IPS-18c (cell line): ENCODE data around the gene SNX9.

Source experiments
- H3K4me3 ChIP-seq: 2 replicates; pipeline ENCODE4 v1.7.0; 2013; ENCODE audit warnings: low read depth, mild to moderate bottlenecking, low read length, moderate library complexity; ENCODE audit not compliant: insufficient read depth
- H3K9me3 ChIP-seq: one replicate; pipeline ENCODE4 v1.6.1; 2013; ENCODE audit warnings: mild to moderate bottlenecking, low read length, moderate library complexity; ENCODE audit not compliant: control insufficient read depth, insufficient read depth

Gene SNX9

DNA sequence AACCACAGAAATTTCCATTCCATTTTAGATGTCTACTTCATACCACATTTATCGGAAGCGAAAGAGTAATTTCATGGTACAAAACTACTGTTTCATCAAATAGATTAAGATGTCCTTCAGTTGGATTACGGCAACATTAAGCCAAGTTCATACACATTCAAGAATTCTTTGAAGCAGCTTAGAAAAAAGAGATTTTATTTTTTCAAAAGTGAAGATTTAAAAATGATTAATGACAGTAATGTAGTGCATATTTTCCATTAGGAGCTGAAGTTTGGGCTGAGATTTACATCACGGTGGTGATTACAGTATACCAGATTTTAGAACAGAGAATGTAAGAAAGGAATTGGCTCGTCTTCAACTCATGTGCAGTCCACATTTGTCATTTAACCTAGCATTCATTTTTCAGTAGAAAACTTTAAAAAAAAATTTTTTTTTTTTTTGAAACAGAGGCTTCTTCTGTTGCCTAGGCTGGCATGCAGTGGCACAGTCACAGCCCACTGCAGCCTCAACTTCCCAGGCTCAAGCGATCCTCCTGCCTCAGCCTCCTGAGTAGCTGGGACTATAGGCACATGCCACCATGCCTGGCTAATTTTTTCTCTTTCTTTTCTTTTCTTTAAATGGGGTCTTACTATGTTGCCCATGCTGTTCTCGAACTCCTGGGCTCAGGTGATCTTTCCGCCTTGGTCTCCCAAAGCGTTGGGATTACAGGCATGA is 160.5 kb downstream of the SNX9 start:
- H3K4me3 ChIP-seq: no peak overlapping the region
- peaks cover 3% of the 10 kb centered on the region for H3K9me3 ChIP-seq

DNA sequence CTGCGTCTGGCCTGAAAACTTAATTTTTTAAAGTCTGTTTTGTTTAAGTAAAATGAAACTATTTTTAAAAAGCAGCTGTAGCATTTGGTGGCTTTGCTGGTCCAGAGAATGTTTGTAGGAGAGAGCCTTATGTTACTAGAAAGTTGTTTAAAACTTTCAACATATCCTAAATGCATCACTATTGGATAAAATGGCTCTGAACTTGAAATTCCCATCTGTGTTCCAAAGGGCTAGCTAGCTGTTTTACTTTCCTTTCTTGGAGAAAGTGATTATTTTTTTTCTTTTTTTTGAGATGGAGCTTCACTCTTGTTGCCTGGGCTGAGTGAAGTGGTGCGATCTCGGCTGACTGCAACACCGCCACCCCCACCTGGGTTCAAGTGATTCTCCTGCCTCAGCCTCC is 161.1 kb downstream of the SNX9 start:
- Histone ChIP-seq H3K4me3 (no peak overlapping the region), H3K9me3 (peaks cover 3% of the 10 kb centered on the region)

DNA sequence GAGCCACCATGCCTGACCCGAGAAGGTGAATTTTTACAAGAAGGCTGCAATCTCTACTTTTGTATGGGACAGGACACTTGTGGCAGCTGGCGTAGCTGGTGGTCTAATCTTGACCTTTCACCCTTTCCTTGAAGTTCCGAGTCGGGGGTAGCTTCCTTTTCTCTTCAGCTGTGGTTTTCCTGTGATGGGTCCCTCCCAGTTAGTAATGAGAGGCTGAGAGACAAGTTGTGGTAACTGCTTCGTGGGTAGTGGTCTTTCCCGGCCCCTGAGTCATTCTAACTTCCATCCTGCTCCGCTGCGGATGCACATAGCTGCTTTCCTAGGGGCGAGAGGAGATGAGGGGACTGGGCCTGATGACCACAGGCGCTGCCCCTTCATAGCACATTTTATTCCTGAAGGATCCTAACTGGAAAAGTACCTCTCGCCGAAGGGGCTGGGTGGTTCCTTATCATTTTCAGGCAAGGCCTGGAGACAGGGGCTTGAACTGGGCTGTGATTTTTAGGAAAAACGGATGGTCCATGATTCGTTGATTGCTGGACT is 161.7 kb downstream of the SNX9 start:
- Histone ChIP-seq H3K4me3 (no peak overlapping the region; the same call in 1 of the 2 replicates), H3K9me3 (peaks cover 3% of the 10 kb centered on the region)

DNA sequence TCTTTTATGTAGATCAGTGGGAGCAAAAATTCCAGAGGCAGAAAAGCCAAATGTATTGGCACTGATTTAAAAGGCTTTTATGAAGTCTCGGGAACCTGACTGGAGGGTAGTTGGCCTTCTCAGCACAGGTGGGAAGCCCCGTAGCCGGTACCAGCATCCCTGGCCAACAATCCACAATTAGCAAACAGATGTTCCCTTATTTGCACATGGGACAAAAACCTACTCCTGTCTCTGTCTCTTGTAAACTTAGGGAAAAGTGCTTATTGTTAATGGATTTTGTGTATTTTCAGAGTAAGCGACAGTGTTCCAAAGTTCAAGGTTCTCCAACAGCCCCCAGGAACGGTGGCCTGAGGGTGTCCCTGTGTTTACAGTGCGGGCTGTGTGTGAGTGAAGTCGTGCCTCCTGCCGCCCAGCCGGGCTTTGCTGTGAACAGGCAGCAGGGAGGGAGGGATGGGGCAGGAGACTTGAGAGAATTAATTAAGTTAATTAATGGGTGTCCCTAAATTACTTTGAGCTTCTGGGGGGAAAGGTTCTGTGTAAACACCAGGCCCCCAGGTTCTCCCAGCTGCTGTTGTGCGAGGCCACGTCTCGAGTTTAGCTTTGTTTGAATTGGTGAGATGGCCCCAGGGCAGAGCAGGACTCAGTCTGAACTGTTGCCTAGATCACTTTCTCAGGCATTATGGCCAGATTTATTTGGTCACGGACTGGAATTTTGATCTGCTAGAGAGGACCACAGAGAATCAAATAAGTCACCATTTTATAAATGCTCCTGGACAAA is 162.5 kb downstream of the SNX9 start:
- Histone ChIP-seq H3K4me3 (no peak overlapping the region), H3K9me3 (peaks cover 3% of the 10 kb centered on the region)

DNA sequence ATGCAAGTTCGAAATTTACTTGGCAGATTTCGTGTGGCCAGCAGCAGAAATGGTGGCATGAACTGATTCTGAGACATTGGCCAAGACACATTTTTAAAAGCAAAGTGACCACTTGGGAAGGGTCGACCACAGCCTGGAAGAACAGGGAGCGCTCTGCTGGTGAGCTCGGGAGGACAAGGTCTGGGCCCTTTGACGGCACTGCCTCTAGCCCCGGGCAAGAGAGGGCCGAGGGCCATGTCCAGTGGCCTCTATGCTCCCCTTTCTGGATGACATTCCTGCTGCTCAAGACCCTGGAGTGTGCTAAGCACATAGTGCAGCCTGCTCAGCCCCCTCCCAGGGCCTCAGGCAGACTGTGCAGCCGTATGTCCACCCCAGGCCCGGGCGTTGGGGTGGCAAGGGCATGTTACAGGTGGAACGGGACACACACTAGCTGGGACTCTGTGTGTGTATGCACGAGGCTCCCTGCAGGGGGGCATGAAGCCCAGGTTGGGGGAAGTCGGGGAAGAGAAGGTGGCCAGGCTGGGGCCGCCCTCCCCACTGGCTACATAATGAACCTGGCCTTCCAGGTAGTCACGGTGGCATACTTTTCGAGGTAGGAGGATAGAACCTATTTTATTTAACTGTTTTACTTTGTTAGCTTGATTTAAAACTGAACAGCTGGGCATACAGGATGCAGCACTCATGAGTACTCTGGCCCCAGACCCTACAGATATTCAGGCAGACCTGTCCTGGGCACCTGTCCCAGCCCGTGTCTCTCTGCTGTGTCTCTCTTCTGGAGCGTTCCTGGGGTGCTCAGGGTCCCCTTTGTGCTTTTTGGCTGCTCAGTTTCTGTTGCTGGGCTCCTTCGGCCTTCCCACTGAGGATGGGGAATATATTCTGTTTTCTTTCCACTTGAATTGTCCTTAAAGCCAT is 165.0 kb downstream of the SNX9 start:
- no peaks in the 10 kb centered on the region for H3K9me3 ChIP-seq
- no peak overlapping the region for H3K4me3 ChIP-seq

DNA sequence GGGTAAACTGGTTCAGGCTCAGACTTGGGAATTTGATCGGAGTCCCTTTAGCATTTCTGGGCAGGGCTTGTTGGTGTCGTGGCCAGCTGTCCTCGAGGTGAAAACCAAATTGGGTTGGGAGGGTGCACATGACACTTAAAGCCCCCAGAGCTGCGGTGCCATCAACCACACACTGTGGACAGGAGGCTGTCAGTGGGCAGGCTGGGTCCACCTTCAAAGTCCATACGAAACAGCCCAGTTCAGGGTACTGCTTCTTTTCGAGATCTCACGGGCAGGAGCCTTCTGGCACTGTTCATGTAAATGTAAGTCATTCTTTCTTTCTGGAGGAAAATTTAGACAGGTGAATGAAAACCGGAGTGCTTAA is 165.6 kb downstream of the SNX9 start:
- H3K9me3 ChIP-seq: no peaks in the 10 kb centered on the region

DNA sequence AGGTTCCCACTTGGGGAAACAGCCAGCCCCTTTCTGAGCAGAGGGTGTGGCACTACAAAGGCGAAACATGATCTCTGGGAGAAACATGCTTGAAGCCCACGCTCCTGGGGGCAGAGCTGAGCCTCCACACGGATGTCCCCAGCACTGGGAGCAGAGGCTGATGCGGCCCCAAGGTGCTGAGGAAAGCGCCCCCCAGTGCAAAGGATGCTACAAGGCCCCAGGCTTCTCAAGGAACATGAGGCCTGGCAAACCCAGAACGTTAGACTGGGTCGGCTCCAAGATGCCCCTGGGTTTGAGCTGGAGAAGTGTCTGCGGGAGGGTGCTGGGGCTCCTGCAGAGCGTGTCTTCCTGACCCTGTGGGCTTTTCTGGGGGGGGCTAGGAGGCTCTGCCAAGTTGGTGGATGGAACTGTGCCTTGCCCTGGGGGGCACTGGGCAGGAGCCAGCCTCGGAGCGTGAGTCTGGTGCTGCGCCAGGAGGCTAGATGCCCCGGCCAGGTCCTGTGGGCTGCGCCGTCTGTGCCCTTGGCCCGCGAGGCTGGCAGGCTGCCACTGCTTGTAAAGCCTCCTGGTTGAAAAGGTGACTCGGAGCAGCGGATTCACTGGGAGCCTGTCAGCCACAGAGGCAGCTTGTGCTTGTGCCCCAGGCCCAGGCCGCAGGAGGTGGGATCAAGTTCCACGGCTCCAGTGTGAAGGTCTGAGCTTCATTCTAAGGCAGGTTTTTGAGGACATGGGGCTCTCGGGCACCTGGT is 166.7 kb downstream of the SNX9 start:
- no peaks in the 10 kb centered on the region for H3K9me3 ChIP-seq
- no peak overlapping the region for H3K4me3 ChIP-seq

More for the DNA sequence above, 165.6 kb downstream of the SNX9 start:
- H3K4me3 ChIP-seq: no peak overlapping the region

DNA sequence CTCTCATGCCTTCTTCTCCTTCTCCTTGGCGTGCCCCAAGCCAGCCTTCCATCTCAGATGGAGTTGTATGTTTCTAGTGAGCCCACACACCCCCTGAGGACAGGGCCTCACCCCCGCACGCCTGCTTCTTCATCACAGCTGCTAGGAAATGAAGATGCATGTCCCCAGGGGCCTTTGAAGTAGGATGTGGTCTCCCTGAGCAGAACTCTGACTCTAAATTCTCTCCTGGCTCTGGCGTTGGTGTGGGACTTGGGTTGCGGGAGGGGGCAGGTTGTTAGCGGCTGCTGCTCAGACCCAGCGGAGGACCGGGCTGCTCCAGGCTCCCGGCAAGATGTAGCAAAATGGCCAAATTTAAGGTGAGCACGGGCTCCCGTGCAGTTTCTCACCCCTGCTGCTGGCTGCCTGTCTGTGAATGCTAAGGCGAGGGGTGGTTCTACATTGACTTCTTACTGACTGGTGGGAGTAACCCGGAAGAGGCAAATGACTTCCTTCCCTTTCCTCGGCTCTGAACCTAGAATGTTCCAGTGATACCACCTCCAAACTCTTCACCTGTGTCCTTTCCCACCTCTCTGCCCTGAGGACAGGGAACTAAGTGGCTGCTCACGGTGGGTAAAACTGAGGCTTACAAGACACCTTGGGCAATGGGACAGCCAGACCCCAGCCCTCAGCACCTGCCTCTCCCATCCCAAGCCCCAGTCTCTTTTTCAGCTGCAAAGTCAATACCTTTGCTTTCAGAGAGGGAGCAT is 167.4 kb downstream of the SNX9 start:
- H3K9me3 ChIP-seq: no peaks in the 10 kb centered on the region
- H3K4me3 ChIP-seq: no peak overlapping the region

DNA sequence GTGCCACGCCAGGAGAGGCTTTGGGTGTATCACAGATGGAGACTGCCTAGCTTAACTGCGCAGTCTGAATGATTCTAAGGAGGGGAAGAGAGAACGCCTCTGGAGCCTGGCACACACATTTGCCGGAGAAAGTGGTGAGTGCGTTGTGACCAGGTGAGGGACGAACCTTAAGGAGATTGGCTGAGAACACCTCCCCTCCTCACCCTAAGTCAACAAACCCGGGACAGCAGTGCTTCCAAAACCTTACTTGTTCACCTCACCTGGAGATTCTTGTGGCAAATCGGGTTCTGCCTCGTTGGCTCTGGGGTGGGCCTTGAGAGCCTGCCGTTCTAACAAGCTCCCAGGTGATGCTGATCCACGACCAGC is 168.0 kb downstream of the SNX9 start:
- H3K9me3 ChIP-seq: no peaks in the 10 kb centered on the region
- no peak overlapping the region for H3K4me3 ChIP-seq

DNA sequence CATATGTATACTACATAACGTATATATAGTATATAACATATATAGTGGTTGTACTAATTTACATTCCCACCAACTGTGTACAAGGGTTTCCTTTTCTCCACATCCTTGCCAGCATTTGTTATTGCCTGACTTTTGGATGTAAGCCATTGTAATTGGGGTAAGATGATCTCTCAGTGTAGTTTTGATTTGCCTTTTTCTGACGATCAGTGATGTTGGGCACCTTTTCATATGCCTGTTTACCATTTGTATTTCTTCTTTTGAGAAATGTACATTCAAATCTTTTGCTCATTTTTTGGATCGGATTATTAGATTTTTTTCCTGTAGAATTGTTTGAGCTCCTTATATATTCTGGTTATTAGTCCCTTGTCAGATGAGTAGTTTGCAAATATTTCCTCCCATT is 170.0 kb downstream of the SNX9 start:
- Histone ChIP-seq H3K4me3 (no peak overlapping the region), H3K9me3 (no peaks in the 10 kb centered on the region)

DNA sequence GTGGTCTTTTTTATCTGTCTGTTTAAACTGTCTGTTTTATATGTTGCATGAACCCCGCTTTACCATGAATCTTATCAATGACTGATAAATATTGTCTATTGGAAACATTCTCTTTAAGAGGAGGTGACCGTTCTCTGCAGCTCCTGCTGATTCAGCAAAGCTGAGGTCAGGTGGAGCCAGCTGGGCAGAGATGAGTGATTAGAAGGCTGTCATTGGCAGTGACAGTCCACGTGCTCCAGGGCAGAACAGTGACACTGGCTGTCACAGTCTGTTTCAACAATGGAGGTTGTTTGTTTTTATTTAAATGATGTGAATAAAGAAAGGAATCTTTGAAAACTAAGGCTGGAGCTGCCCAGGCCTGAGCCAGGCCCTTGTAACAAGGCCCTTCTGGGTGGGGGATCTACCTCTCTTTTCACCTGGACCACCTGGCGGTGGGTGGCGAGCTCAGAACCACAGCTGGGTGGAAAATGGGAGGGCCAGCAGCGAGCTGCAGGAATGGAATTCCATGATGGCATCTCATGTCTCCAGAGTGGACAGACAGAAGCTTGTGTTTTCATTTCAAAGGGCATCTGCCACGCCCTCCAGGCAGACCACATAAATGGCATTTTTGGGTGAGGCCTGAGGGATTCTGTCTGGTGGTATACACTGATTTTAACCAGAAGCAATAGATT is 171.2 kb downstream of the SNX9 start:
- Histone ChIP-seq H3K4me3 (no peak overlapping the region), H3K9me3 (no peaks in the 10 kb centered on the region)
